ENCODE results near the gene CCSER1. TPM values are rescaled to one million over a fixed set of nuclear protein-coding genes. Genes with fewer than 3 reads are reported as not detected.

Gene CCSER1
- polyA plus RNA-seq, 1 donor from 2014 or later, result 20.8 TPM

GRCh38 chr4:91592125-91592524 is 1464.9 kb downstream of the CCSER1 start:
- Histone ChIP-seq H3K9me2 (ENCODE audit: insufficient read depth, low read length) (no peaks in the 10 kb centered on the region), H4K20me1 (ENCODE audit: insufficient read depth) (no peaks in the 10 kb centered on the region), H3K27ac (ENCODE audit: low read length) (no peak overlapping the region), H3K9me3 (ENCODE audit: low read length) (no peaks in the 10 kb centered on the region), H2AFZ (ENCODE audit: low read depth, low read length) (no peak overlapping the region), H3K4me3 (ENCODE audit: low read length) (no peak overlapping the region), H3F3A (ENCODE audit: insufficient read depth, low read length, poor library complexity, severe bottlenecking) (peaks cover 3% of the 10 kb centered on the region), H3K9ac (ENCODE audit: low read length) (no peak overlapping the region), H3K36me3 (ENCODE audit: insufficient read depth, low read length) (no peaks in the 10 kb centered on the region), H3K79me2 (replicated peaks; ENCODE audit: insufficient read depth, low read length) (no peaks in the 10 kb centered on the region), H3K27me3 (ENCODE audit: insufficient read depth, low read depth, low read length) (no peaks in the 10 kb centered on the region), H3K4me2 (ENCODE audit: low read length) (no peak overlapping the region)
- TF ChIP-seq, protein P1, sequence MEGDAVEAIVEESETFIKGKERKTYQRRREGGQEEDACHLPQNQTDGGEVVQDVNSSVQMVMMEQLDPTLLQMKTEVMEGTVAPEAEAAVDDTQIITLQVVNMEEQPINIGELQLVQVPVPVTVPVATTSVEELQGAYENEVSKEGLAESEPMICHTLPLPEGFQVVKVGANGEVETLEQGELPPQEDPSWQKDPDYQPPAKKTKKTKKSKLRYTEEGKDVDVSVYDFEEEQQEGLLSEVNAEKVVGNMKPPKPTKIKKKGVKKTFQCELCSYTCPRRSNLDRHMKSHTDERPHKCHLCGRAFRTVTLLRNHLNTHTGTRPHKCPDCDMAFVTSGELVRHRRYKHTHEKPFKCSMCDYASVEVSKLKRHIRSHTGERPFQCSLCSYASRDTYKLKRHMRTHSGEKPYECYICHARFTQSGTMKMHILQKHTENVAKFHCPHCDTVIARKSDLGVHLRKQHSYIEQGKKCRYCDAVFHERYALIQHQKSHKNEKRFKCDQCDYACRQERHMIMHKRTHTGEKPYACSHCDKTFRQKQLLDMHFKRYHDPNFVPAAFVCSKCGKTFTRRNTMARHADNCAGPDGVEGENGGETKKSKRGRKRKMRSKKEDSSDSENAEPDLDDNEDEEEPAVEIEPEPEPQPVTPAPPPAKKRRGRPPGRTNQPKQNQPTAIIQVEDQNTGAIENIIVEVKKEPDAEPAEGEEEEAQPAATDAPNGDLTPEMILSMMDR (IDR thresholded peaks at IDR 0.05; ENCODE audit: poor library complexity, severe bottlenecking), result no peak
- no peak for TF ChIP-seq EZH2 (IDR thresholded peaks at IDR 0.05; ENCODE audit: borderline replicate concordance, insufficient read depth, low read length, poor library complexity, severe bottlenecking)
- TF ChIP-seq SMC3 (conservative IDR thresholded peaks at IDR 0.05; ENCODE audit: poor library complexity), result no peak

- no peaks in the 10 kb centered on the region for H4K20me1 ChIP-seq (ENCODE audit: insufficient read depth)
- no peak overlapping the region for H3K27ac ChIP-seq (ENCODE audit: low read length)
- H3K36me3 ChIP-seq (ENCODE audit: insufficient read depth, low read length), result no peaks in the 10 kb centered on the region
- no peaks in the 10 kb centered on the region for H3K27me3 ChIP-seq (ENCODE audit: insufficient read depth, low read depth, low read length)
- no peaks in the 10 kb centered on the region for H3K9me2 ChIP-seq (ENCODE audit: insufficient read depth, low read length)
- no peak overlapping the region for H2AFZ ChIP-seq (ENCODE audit: low read depth, low read length)
- no peak overlapping the region for H3K9ac ChIP-seq (ENCODE audit: low read length)
- H3K4me3 ChIP-seq (ENCODE audit: low read length), result no peak overlapping the region
- H3F3A ChIP-seq (ENCODE audit: insufficient read depth, low read length, poor library complexity, severe bottlenecking), result no peaks in the 10 kb centered on the region
- no peaks in the 10 kb centered on the region for H3K79me2 ChIP-seq (replicated peaks; ENCODE audit: insufficient read depth, low read length)
- no peaks in the 10 kb centered on the region for H3K9me3 ChIP-seq (ENCODE audit: low read length)
- TF ChIP-seq, protein P1 (IDR thresholded peaks at IDR 0.05; ENCODE audit: poor library complexity, severe bottlenecking), result no peak
- TF ChIP-seq MXI1 (conservative IDR thresholded peaks at IDR 0.05; ENCODE audit: poor library complexity, severe bottlenecking) (no peak), SMC3 (conservative IDR thresholded peaks at IDR 0.05; ENCODE audit: poor library complexity) (no peak), TAF1 (IDR thresholded peaks at IDR 0.05; ENCODE audit: low read depth) (no peak), RAD21 (conservative IDR thresholded peaks at IDR 0.05) (no peak), EP300 (conservative IDR thresholded peaks at IDR 0.05; ENCODE audit: poor library complexity, severe bottlenecking) (no peak), REST (IDR thresholded peaks at IDR 0.05; ENCODE audit: borderline replicate concordance) (no peak), EZH2 (IDR thresholded peaks at IDR 0.05; ENCODE audit: borderline replicate concordance, insufficient read depth, low read length, poor library complexity, severe bottlenecking) (no peak), POLR2AphosphoS5 (IDR thresholded peaks at IDR 0.05) (no peak)
- no peak overlapping the region for H3K4me2 ChIP-seq (ENCODE audit: low read length)
Observed at GRCh38 chr4:91596718-91597117, 1469.5 kb downstream of the CCSER1 start.

All from neural cell (in vitro differentiated cells).